Superior temporal gyrus (tissue), 1 donor: Measurements from ENCODE around the gene ZNF438.
"Not testable (repeated sequence)": the region's sequence is repeated elsewhere in the genome, so short reads cannot be mapped to it uniquely, and the experiment has no call there.

Experiments
- DNase-seq: peaks from one replicate; pipeline ENCODE4 v3.0.0-alpha.2; 2016; ENCODE audit errors: extremely low spot score

ZNF438 gene

DNA sequence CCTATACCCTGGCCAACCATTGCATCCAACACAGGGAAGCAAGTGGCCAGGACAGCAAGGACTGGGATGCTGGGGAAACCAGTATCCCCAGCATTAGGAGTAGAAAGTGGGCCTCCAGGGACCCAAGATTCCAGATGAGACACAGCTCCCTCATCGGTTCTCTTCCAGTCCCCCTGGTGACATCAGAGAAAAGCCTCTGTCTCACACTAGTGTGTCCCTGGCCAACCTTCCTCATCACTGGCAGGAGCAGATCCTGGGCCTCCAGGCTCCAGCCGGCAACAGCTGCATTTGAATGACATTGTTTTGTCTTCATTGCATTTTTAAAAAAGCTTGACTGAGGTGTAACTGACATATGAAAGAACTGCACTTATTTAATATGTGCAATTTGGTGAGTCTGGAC lies 224.8 kb downstream of the ZNF438 start:
- DNase-seq: no peak

DNA sequence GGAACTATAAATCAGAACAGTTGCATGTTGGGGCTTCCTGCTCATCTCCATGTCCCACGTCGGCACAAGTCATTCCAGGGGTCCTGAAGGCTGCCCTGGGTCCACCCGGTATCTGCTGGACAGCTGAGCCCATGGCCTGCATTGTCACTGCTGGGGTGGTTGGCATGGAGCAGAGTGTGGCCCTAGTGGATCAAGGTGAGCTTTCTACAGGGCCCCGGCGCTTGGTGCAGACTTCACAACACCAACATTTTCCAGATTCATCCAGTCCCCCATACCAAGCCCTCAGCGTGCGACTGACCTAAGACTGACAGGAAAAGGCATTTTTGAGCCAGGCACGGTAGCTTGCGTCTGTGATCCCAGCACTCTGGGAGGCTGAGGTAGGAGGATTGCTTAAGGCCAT lies 226.6 kb downstream of the ZNF438 start:
- DNase-seq: no peak

DNA sequence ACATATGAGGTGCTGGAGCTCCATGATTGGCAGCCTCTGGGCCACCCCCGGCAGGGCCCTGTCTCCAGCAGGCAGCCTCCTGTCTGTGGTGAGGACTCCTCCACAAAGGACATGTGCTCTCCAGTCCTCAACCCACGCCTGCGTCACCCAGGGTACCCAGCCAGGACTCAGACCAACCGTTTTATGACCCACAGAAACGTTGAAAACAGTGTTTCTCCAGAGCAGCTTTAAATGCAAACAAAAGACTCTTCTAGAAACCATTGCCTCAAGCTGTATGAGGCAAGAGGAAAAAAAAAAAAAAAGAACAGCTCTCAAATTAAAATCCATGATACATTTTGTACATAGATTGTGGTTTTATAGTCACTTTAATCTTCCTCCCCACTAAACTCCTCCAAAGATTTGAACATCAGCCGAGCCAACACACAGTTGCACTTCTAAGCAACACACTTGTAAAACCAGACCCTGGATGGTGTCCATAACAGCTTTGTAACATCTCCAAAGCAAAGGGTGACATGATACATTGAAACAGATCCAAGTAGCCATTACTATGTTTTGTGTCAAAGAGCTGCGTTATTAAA lies 227.1 kb downstream of the ZNF438 start:
- DNase-seq: no peak

DNA sequence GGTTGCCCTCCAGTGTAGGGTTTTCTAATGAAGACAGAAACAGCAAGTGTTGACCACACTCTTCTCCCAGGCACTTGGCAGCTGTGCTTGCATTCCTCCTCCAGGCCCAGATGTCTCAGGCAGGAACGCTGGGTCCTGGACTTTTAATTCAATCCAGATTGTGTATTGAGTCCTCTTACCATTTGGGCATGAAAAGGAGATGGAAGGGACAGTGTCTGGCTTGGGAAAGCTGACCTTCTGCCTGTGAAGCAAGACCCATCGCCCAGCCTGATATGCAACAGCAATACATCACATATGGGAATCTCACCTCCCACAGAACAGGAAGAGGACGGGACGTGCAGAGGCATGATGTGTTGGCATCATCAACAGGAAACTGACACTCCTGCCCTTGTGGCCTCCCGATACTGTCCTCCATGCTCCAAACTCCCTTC lies 227.8 kb downstream of the ZNF438 start:
- DNase-seq: no peak

DNA sequence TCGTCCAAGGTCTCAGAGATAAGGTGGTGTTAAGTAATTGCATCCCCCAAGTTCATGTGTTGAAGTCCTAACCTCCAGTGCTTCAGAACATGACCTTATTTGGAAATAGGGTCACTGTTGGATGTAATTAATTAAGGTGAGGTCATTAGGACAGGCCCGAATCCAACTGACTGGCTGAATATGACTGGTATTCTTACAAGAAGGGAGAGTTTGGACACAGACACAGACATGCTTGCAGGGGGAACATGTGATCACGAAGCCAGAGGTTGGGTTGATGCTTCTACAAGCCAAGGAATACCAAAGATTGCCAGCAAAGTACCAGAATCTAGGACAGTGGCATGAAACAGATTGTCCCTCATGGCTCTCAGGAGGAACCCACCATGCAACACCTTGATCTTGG lies 228.6 kb downstream of the ZNF438 start:
- DNase-seq: no peak

DNA sequence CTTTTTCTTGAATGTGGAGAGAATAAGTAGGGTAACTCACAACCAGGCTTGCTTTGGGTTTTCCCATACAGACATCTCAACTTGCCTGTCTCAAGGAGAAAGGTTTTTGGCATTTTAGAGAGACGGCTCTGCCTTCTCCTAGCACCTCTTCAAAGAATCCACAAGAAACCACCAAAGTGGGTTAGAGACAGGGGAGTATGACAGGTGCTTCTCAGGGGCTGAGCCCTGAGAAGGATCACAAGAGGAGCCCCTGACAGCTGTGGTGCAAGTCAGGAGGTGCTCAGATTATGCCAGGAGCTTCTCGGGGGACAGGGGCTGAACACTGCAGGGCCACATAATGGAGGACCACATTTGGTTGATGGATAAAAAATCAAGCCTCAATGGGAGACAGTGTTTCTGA lies 231.3 kb downstream of the ZNF438 start:
- DNase-seq: no peak

DNA sequence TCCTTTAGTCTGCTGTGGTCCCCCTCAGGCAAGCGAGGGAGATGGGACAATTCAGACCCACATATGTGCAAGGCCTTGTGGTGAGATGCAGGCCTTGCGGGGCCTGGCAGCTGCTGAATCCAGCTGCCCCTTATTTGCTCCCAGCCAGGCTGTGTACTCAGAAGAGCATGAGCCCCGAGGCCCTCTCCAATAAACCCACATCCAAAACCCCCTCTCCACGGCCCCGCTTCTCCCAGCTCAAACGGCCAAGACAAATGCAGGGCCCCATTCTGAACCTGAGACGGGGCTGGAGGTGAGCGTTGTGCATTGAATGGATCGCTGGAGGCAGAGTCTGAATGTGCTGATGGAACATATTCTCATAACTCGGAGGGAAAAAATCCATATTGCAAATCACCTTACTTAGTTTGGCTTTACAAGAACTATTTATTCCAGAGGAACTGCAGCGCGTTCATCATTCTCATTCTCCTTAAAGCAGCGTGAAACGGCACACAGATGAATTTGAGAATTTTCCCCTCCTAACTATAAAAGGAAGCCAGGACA lies 232.9 kb downstream of the ZNF438 start:
- DNase-seq: no peak

DNA sequence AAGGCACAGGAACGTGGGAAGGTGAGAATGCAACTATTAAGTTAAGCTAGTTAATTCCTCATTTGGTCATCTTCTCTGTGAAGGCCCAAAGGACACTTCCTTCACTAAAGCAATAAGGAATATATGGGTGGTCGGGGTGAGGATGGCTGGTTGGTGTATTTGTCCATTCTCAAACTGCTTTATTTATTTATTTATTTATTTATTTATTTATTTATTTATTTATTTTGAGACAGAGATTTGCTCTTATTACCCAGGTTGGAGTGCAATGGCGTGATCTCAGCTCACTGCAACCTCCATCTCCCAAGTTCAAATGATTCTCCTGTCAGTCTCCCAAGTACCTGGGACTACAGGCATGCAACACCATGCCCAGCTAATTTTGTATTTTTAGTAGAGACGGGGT lies 236.6 kb downstream of the ZNF438 start:
- not testable (repeated sequence) for DNase-seq
